ENCODE measurements around the gene JPH4. TPM values are rescaled to one million over a fixed set of nuclear protein-coding genes. Genes with fewer than 3 reads are reported as not detected.

Gene JPH4
- total and polyA plus RNA-seq, 2 of the 8 experiments (the other 6 are each of a cell fraction or from before 2014, with no cell fraction given), result 23.9 to 46.7 TPM

- TF ChIP-seq RFX5 (IDR thresholded peaks at IDR 0.05; ENCODE audit: borderline replicate concordance, low read depth, low read length), result no peak
- TF ChIP-seq TAF1 (IDR thresholded peaks at IDR 0.05; ENCODE audit: low read depth, low read length), result peak; percentile 50; the same call in 1 of the 2 replicates
- TF ChIP-seq SP1 (IDR thresholded peaks at IDR 0.05; ENCODE audit: low read depth, low read length), result 0 out of 2 replicates have a peak, but pooled peaks have one; percentile 41
- no peak for TF ChIP-seq CBX5 (IDR thresholded peaks at IDR 0.05; ENCODE audit: low read depth, low read length)
- TF ChIP-seq SP4 (IDR thresholded peaks at IDR 0.05; ENCODE audit: low read length), result no peak
- TF ChIP-seq RBBP5 (IDR thresholded peaks at IDR 0.05; ENCODE audit: borderline replicate concordance, low read depth, low read length), result no peak; the same call in 1 of the 2 replicates
- peak; percentile 39; the same call in 1 of the 2 replicates for TF ChIP-seq TBP (IDR thresholded peaks at IDR 0.05; ENCODE audit: low read depth, low read length)
- TF ChIP-seq YY1 (IDR thresholded peaks at IDR 0.05; ENCODE audit: low read depth, low read length), result peak; percentile 78
Observed at GRCh38 chr14:23538785-23539184, 39.8 kb downstream of the JPH4 start (continued).

Data from H1 (cell line).